ENCODE data around the gene SLC24A1.

DNA sequence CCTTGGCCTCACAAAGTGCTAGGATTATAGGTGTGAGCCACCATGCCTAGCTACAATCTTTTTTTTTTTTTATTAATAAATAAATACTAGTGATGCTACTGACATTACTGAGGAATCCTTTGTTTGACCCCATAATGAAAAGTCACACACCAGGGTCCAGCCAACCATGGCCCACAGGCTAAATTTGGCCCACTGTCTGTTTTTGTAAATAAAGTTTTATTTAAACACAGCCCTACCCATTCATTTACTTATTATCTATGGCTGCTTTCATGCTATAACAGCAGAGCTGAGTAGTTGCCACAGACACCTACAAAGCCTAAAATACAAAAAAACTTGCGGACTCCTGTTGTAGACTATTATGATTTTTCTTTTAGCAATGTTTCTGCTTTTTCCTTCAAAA is 18.2 kb upstream of the SLC24A1 start:
- TF ChIP-seq, protein P1, sequence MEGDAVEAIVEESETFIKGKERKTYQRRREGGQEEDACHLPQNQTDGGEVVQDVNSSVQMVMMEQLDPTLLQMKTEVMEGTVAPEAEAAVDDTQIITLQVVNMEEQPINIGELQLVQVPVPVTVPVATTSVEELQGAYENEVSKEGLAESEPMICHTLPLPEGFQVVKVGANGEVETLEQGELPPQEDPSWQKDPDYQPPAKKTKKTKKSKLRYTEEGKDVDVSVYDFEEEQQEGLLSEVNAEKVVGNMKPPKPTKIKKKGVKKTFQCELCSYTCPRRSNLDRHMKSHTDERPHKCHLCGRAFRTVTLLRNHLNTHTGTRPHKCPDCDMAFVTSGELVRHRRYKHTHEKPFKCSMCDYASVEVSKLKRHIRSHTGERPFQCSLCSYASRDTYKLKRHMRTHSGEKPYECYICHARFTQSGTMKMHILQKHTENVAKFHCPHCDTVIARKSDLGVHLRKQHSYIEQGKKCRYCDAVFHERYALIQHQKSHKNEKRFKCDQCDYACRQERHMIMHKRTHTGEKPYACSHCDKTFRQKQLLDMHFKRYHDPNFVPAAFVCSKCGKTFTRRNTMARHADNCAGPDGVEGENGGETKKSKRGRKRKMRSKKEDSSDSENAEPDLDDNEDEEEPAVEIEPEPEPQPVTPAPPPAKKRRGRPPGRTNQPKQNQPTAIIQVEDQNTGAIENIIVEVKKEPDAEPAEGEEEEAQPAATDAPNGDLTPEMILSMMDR (IDR thresholded peaks at IDR 0.05), result no peak
- TF ChIP-seq, protein P2, sequence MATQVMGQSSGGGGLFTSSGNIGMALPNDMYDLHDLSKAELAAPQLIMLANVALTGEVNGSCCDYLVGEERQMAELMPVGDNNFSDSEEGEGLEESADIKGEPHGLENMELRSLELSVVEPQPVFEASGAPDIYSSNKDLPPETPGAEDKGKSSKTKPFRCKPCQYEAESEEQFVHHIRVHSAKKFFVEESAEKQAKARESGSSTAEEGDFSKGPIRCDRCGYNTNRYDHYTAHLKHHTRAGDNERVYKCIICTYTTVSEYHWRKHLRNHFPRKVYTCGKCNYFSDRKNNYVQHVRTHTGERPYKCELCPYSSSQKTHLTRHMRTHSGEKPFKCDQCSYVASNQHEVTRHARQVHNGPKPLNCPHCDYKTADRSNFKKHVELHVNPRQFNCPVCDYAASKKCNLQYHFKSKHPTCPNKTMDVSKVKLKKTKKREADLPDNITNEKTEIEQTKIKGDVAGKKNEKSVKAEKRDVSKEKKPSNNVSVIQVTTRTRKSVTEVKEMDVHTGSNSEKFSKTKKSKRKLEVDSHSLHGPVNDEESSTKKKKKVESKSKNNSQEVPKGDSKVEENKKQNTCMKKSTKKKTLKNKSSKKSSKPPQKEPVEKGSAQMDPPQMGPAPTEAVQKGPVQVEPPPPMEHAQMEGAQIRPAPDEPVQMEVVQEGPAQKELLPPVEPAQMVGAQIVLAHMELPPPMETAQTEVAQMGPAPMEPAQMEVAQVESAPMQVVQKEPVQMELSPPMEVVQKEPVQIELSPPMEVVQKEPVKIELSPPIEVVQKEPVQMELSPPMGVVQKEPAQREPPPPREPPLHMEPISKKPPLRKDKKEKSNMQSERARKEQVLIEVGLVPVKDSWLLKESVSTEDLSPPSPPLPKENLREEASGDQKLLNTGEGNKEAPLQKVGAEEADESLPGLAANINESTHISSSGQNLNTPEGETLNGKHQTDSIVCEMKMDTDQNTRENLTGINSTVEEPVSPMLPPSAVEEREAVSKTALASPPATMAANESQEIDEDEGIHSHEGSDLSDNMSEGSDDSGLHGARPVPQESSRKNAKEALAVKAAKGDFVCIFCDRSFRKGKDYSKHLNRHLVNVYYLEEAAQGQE (IDR thresholded peaks at IDR 0.05; ENCODE audit: insufficient read depth in 1 of 2, low read depth in 2 of 2, low read length in 1 of 2), result no peak

Measured in Panc1 (cell line).